Neural cell (in vitro differentiated cells): ENCODE measurements around the gene RWDD4. TPM values are rescaled to one million over a fixed set of nuclear protein-coding genes. Genes with fewer than 3 reads are reported as not detected.

Experiments used
- H2AFZ ChIP-seq: fragments of 200-600, 300-800 bp; sonication (generic), shearing (Covaris generic); 2 replicates; pipeline ENCODE4 v1.6.0; 2014; ENCODE audit warnings: low read depth, mild to moderate bottlenecking, antibody characterized with exemption, low read length, moderate library complexity
- H3F3A ChIP-seq: fragments of 200-600 bp; shearing (Covaris generic); 2 replicates; pipeline ENCODE4 v1.6.1; 2016; ENCODE audit warnings: mild to moderate bottlenecking, moderate library complexity, mixed read lengths, antibody characterized with exemption, low read length; ENCODE audit not compliant: insufficient read depth, poor library complexity, severe bottlenecking
- H3K27ac ChIP-seq: fragments of 200-600, 300-800 bp; sonication (generic), shearing (Covaris generic); 2 replicates; pipeline ENCODE4 v1.5.1; 2014; ENCODE audit warnings: mild to moderate bottlenecking, low read length, moderate library complexity
- H3K27me3 ChIP-seq: fragments of 300-800, 200-600 bp; sonication (generic), shearing (Covaris generic); 2 replicates; pipeline ENCODE4 v1.6.0; 2014; ENCODE audit warnings: mild to moderate bottlenecking, low read depth, low read length, moderate library complexity; ENCODE audit not compliant: insufficient read depth
- H3K36me3 ChIP-seq: fragments of 300-800, 200-600 bp; sonication (generic), shearing (Covaris generic); 2 replicates; pipeline ENCODE4 v1.5.1; 2014; ENCODE audit warnings: mild to moderate bottlenecking, antibody characterized with exemption, low read length, moderate library complexity; ENCODE audit not compliant: insufficient read depth
- H3K4me2 ChIP-seq: fragments of 300-800, 200-600 bp; sonication (generic), shearing (Covaris generic); 2 replicates; pipeline ENCODE4 v1.6.0; 2014; ENCODE audit warnings: mild to moderate bottlenecking, low read length
- H3K4me3 ChIP-seq: fragments of 300-800, 200-600 bp; sonication (generic), shearing (Covaris generic); 2 replicates; pipeline ENCODE4 v1.5.1; 2014; ENCODE audit warnings: mild to moderate bottlenecking, low read length, moderate library complexity
- H3K79me2 ChIP-seq: fragments of 200-600 bp; shearing (Covaris generic); replicated peaks from 2 replicates; pipeline ENCODE4 v1.6.0; 2014; ENCODE audit warnings: mild to moderate bottlenecking, low read length, moderate library complexity; ENCODE audit not compliant: insufficient read depth
- H3K9ac ChIP-seq: fragments of 300-800, 200-600 bp; sonication (generic), shearing (Covaris generic); 2 replicates; pipeline ENCODE4 v1.6.1; 2016; ENCODE audit warnings: mild to moderate bottlenecking, low read length, mixed read lengths
- H3K9me2 ChIP-seq: fragments of 200-600 bp; shearing (Covaris generic); 2 replicates; pipeline ENCODE4 v1.6.1; 2016; ENCODE audit warnings: mild to moderate bottlenecking, low read length, mixed read lengths; ENCODE audit not compliant: insufficient read depth
- H3K9me3 ChIP-seq: fragments of 200-600, 300-800 bp; sonication (generic), shearing (Covaris generic); 2 replicates; pipeline ENCODE4 v1.6.1; 2016; ENCODE audit warnings: mild to moderate bottlenecking, mixed run types, low read length, moderate library complexity, mixed read lengths
- H4K20me1 ChIP-seq: fragments of 200-600 bp; shearing (Covaris generic); 2 replicates; pipeline ENCODE4 v1.6.1; 2016; ENCODE audit warnings: mild to moderate bottlenecking, mixed run types; ENCODE audit not compliant: insufficient read depth
- EP300 ChIP-seq: fragments of 450-650 bp; conservative IDR thresholded peaks from 2 replicates; pipeline ENCODE4 v1.6.1; 2014; ENCODE audit warnings: antibody characterized with exemption, mild to moderate bottlenecking, moderate library complexity; ENCODE audit not compliant: poor library complexity, severe bottlenecking
- EZH2 ChIP-seq: fragments of 200-600, 300-800 bp; shearing (Covaris generic), sonication (generic); IDR thresholded peaks from 2 replicates; pipeline ENCODE4 v1.6.1; 2014; ENCODE audit warnings: antibody characterized with exemption, low read length, borderline replicate concordance, mild to moderate bottlenecking; ENCODE audit not compliant: insufficient read depth, poor library complexity, severe bottlenecking
- MXI1 ChIP-seq: fragments of 450-650 bp; conservative IDR thresholded peaks from 2 replicates; pipeline ENCODE4 v1.6.1; 2014; ENCODE audit warnings: antibody characterized with exemption, mild to moderate bottlenecking; ENCODE audit not compliant: poor library complexity, severe bottlenecking
- POLR2AphosphoS5 ChIP-seq: IDR thresholded peaks from 2 replicates; pipeline ENCODE4 v1.6.1; 2012
- RAD21 ChIP-seq: fragments of 450-650 bp; conservative IDR thresholded peaks from 2 replicates; pipeline ENCODE4 v1.6.1; 2014; ENCODE audit warnings: antibody characterized with exemption, mild to moderate bottlenecking, moderate library complexity
- REST ChIP-seq: IDR thresholded peaks from 2 replicates; pipeline ENCODE4 v1.6.1; 2012; ENCODE audit warnings: borderline replicate concordance
- SMC3 ChIP-seq: fragments of 450-650 bp; conservative IDR thresholded peaks from 2 replicates; pipeline ENCODE4 v1.6.1; 2014; ENCODE audit warnings: antibody characterized with exemption, mild to moderate bottlenecking, moderate library complexity; ENCODE audit not compliant: poor library complexity
- TAF1 ChIP-seq: IDR thresholded peaks from 2 replicates; pipeline ENCODE4 v1.6.1; 2012; ENCODE audit warnings: low read depth
- polyA plus RNA-seq: library from polyadenylated mRNA; depleted of rRNA; stranded (reverse); fragments of >200 nt; gene quantifications from 2 replicates; pipeline ENCODE4 v1.2.3, GENCODE V29; 2014
- TF ChIP-seq, protein P1 (sequence below): fragments of 450-650 bp; IDR thresholded peaks from 2 replicates; pipeline ENCODE4 v1.5.1; 2014; ENCODE audit warnings: antibody characterized with exemption, mild to moderate bottlenecking, moderate library complexity; ENCODE audit not compliant: poor library complexity, severe bottlenecking

The RWDD4 gene
- polyA plus RNA-seq, 1 donor from 2014 or later: 68.2 TPM

GRCh38 chr4:183599284-183599683, 59.7 kb downstream of the RWDD4 start:
- Histone ChIP-seq H4K20me1 (no peaks in the 10 kb centered on the region), H3K36me3 (no peaks in the 10 kb centered on the region), H3K27me3 (no peaks in the 10 kb centered on the region), H3K9me2 (no peaks in the 10 kb centered on the region), H3F3A (no peaks in the 10 kb centered on the region), H3K9ac (no peak overlapping the region), H3K9me3 (no peaks in the 10 kb centered on the region), H3K27ac (no peak overlapping the region), H3K4me2 (no peak overlapping the region), H3K4me3 (no peak overlapping the region), H2AFZ (no peak overlapping the region), H3K79me2 (no peaks in the 10 kb centered on the region)
- no peak for TF ChIP-seq TAF1
- TF ChIP-seq EP300: no peak
- TF ChIP-seq REST: no peak
- TF ChIP-seq SMC3: no peak
- no peak for TF ChIP-seq RAD21
- no peak for TF ChIP-seq POLR2AphosphoS5
- no peak for TF ChIP-seq MXI1

DNA sequence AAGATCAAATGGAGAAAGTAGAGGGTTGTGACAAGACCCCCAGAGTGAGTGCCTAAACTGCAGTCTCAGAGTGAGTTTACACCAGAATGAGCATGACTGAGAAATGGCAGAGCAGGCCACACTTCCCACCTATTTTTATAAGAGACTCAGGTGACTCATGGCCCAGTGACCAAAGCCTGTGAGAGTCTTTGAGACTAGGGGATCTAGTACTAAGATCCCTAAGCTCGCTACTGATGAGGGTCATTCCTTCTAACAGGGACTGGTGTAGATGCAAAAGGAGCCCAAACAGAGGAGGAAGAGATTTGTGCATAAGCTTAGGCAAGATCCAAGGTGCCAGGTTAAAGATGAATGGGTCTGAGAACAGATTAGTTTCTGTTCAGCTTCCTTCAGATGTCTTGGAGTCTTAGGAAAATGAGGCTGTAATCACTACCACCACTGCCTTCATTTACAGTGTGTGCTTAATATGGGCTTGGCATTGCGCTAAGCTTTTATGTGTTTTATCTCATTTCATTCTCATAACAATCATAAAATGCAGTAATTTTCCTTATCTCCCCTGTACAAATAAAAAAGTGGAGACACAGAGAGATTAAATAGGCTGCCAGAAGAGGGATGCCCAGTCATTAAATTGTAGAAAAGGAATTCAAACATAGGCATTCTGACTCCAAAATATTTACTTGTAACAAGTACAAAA, 62.8 kb downstream of the RWDD4 start:
- Histone ChIP-seq H2AFZ (no peak overlapping the region), H4K20me1 (no peaks in the 10 kb centered on the region), H3K27me3 (no peaks in the 10 kb centered on the region), H3K9me3 (no peaks in the 10 kb centered on the region), H3K79me2 (no peaks in the 10 kb centered on the region), H3K9ac (no peak overlapping the region), H3K36me3 (no peaks in the 10 kb centered on the region), H3K4me3 (no peak overlapping the region), H3K9me2 (no peaks in the 10 kb centered on the region), H3K27ac (no peak overlapping the region), H3K4me2 (no peak overlapping the region), H3F3A (no peaks in the 10 kb centered on the region)
- TF ChIP-seq REST (no peak), POLR2AphosphoS5 (no peak), TAF1 (no peak), MXI1 (no peak), EP300 (no peak), EZH2 (no peak), RAD21 (no peak), SMC3 (no peak)
- TF ChIP-seq, protein P1, sequence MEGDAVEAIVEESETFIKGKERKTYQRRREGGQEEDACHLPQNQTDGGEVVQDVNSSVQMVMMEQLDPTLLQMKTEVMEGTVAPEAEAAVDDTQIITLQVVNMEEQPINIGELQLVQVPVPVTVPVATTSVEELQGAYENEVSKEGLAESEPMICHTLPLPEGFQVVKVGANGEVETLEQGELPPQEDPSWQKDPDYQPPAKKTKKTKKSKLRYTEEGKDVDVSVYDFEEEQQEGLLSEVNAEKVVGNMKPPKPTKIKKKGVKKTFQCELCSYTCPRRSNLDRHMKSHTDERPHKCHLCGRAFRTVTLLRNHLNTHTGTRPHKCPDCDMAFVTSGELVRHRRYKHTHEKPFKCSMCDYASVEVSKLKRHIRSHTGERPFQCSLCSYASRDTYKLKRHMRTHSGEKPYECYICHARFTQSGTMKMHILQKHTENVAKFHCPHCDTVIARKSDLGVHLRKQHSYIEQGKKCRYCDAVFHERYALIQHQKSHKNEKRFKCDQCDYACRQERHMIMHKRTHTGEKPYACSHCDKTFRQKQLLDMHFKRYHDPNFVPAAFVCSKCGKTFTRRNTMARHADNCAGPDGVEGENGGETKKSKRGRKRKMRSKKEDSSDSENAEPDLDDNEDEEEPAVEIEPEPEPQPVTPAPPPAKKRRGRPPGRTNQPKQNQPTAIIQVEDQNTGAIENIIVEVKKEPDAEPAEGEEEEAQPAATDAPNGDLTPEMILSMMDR: no peak
